Small intestine (tissue), 7 donors: ENCODE measurements around the gene SERINC2. TPM values are rescaled to one million over a fixed set of nuclear protein-coding genes. Genes with fewer than 3 reads are reported as not detected.

Source experiments
- DNase-seq, 2 donors: peaks; one replicate each; pipeline versions ENCODE4 v3.0.0 to v3.0.0-alpha.2; 2013
- FAIRE-seq: peaks from 2 replicates; lab custom pipeline; 2012; peaks lifted over from hg19 to GRCh38; lab: Jason Lieb, UNC
- H3K27ac ChIP-seq, 3 donors: one replicate each; pipeline ENCODE4 v1.5.1; 2013; ENCODE audit warnings: low read length in 2 of 3, mild to moderate bottlenecking in 2 of 3, control low read depth in 1 of 3, inconsistent platforms in 1 of 3, low read depth in 1 of 3, moderate library complexity in 1 of 3
- H3K27me3 ChIP-seq, 3 donors: one replicate each; pipeline ENCODE4 v1.6.1; 2013; ENCODE audit warnings: low read length in 3 of 3, inconsistent platforms in 1 of 3; ENCODE audit not compliant: control insufficient read depth in 3 of 3, insufficient read depth in 3 of 3
- H3K36me3 ChIP-seq, 3 donors: one replicate each; pipeline ENCODE4 v1.6.1; 2013; ENCODE audit warnings: low read length in 3 of 3, inconsistent platforms in 1 of 3, low read depth in 1 of 3, mild to moderate bottlenecking in 1 of 3, moderate library complexity in 1 of 3; ENCODE audit not compliant: control insufficient read depth in 3 of 3, insufficient read depth in 2 of 3
- H3K4me1 ChIP-seq, 3 donors: one replicate each; pipeline ENCODE4 v1.6.1; 2013; ENCODE audit warnings: low read length in 2 of 3, inconsistent platforms in 1 of 3, low read depth in 1 of 3, mild to moderate bottlenecking in 1 of 3, moderate library complexity in 1 of 3; ENCODE audit not compliant: control insufficient read depth in 3 of 3, insufficient read depth in 2 of 3
- H3K4me3 ChIP-seq, 3 donors: one replicate each; pipeline ENCODE4 v1.5.1; 2013; ENCODE audit warnings: low read length in 3 of 3, control low read depth in 1 of 3, inconsistent platforms in 1 of 3, low read depth in 1 of 3, mild to moderate bottlenecking in 1 of 3, moderate library complexity in 1 of 3
- H3K9me3 ChIP-seq, 2 donors: one replicate each; pipeline ENCODE4 v1.6.1; 2013; ENCODE audit warnings: low read depth in 1 of 2, low read length in 1 of 2; ENCODE audit not compliant: control insufficient read depth in 2 of 2, insufficient read depth in 1 of 2
- WGBS, 3 donors: extraction: QIAGEN DNeasy Blood & Tissue Kit; methylation state at CpG; one replicate each; pipeline ENCODE4 v1.1.7; 2013; 5-methylcytosine and 5-hydroxymethylcytosine counted together
- polyA plus RNA-seq, 4 donors: library from polyadenylated mRNA; stranded (reverse) in 3 of 4; unstranded in 1 of 4; fragments of 200-250 nt in 3 of 4; fragments of 120-200 nt in 1 of 4; gene quantifications; one replicate each; pipeline versions ENCODE4 v1.2.1 to v1.2.3, GENCODE V29; 2013
- donor health status: healthy with polysubstance abuse.
- donor health status: control.
- donor health status: control.
- donor health status: Bipolar disorder and iron deficiency.
- donor health status: healthy.

The SERINC2 gene
- polyA plus RNA-seq, 4 donors: 54.7 to 179 (median 102) TPM

DNA sequence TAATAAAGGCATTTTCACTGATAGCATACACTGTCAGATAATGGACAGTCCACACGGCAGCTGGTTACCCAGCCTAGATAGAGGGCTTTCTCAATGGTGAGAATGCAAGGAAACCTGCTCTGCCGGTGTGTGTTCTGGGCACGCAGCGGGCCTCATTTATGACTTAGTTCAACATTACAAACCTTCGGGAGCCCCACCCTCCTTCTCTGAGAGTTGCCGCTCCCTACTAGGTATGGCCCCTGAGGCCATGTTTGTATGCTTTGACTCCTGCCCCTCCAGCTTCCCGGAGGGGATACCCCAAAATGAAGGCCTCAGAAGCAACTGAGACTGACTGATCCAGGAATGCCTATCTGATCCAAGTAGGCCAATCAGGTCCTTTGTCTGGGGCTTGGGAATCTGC lies 22.9 kb upstream of the SERINC2 start:
- Histone ChIP-seq H3K27ac (peak overlapping the region in 2 of 3 donors; percentile 57 to 88), H3K4me3 (no peak overlapping the region), H3K4me1 (peaks cover 0 to 33% (median 3%) of the 10 kb centered on the region in 3 donors), H3K36me3 (no peaks in the 10 kb centered on the region), H3K27me3 (no peaks in the 10 kb centered on the region), H3K9me3 (no peaks in the 10 kb centered on the region)
- DNase-seq: peak; percentile 89 to 94
- 20 to 69% (median 43%) methylated on average over 6 to 7 of the region's 7 CpGs for WGBS, 3 donors
- FAIRE-seq: no peak

- H3K36me3 ChIP-seq: no peaks in the 10 kb centered on the region
- no peaks in the 10 kb centered on the region for H3K9me3 ChIP-seq
- FAIRE-seq (no peak), DNase-seq (no peak)
- H3K4me3 ChIP-seq: no peak overlapping the region
- no peak overlapping the region for H3K27ac ChIP-seq
- peaks cover 0 to 32% (median 5%) of the 10 kb centered on the region in 3 donors for H3K4me1 ChIP-seq
- H3K27me3 ChIP-seq: no peaks in the 10 kb centered on the region
Measured at GRCh38 chr1:31393463-31393862, 19.6 kb upstream of the SERINC2 start.

- peak overlapping the region in 2 of 3 donors; percentile 35 to 38 for H3K4me3 ChIP-seq
Measured at GRCh38 chr1:31394584-31395193, 18.3 kb upstream of the SERINC2 start.

DNA sequence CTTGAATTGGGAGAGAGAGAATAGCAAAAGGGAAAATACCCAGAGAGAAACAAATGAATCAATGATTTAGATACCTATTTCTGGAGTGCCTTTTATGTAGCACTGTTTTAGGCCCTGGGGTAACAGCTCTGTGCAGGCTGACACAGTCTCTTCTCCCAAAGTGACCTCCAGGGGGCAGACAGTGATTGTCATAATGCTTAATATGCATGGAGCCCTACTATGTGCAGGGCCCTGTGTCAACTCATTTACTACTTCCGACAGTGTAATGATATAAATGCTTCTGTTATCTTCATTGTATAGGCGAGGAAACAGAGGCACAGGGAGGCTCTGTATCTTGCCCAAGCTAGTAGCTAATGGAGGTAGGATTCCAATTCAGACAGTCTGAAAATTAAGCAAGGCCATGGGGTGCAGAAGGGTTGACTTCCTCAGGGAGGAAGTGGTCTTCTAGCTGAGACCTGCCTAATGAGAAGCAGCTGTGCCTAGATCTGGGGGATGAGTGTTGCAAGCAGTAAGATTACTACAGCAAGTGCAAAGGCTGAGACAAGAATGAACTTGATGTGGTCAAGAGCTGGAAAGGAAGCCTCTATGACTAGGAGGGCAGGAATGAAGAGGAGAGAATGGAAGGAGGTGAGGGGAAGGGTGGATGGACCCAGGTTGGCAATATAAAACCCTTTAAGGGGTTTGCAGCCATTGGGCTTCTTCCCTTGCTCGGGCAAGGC lies 16.2 kb upstream of the SERINC2 start:
- Histone ChIP-seq H3K27me3 (no peaks in the 10 kb centered on the region), H3K9me3 (no peaks in the 10 kb centered on the region), H3K4me1 (peaks cover 0 to 8% (median 1%) of the 10 kb centered on the region in 3 donors), H3K4me3 (no peak overlapping the region), H3K36me3 (no peaks in the 10 kb centered on the region), H3K27ac (no peak overlapping the region)
- no peak for FAIRE-seq
- 90 to 97% (median 92%) methylated on average over 3 of the region's 3 CpGs for WGBS, 3 donors
- no peak for DNase-seq

More at GRCh38 chr1:31394584-31395193, 18.3 kb upstream of the SERINC2 start:
- 1 to 3% (median 2%) methylated on average over 36 of the region's 36 CpGs for WGBS, 3 donors
- FAIRE-seq: no peak
- no peaks in the 10 kb centered on the region for H3K36me3 ChIP-seq
- H3K27ac ChIP-seq: peak overlapping the region in 1 of 3 donors; percentile 19
- no peaks in the 10 kb centered on the region for H3K27me3 ChIP-seq
- H3K4me1 ChIP-seq: peaks cover 0 to 25% (median 5%) of the 10 kb centered on the region in 3 donors
- DNase-seq: peak; percentile 90 to 94
- no peaks in the 10 kb centered on the region for H3K9me3 ChIP-seq

DNA sequence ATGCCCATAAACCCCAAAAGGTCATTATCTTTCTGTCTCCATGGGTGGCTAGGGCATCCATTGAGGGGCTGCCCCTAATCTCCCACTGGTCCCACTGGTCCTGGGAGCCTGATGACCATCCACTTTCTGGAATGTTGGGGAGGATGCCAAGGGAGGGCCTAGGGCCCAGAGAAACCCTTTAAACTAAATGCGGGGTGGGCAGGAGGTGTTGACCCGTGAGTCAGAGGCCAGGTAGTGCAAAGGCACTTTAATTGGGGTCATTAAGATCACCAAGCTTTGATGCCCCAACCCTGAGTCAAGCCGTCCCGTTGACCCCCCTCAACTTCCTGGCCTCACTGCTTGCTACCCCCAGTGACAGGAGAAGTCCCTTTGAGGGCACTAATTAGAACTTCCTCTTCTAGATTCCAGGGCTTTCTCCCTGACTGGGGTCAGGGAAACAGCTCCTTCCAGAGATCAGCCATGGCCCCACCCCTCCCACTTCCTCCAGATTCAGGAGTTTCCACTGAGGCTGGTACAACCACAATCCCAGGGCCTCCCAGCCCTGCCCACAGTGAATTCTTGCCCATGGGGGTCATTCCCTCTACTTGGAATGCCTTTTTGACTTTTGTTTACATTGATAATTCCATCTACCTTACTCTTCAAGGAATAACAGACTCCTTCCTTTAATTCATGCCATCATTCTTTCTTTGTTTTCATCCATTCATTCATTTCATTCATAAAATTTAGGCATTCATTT lies 15.5 kb upstream of the SERINC2 start:
- FAIRE-seq (no peak), DNase-seq (no peak)
- Histone ChIP-seq H3K4me3 (no peak overlapping the region), H3K27me3 (no peaks in the 10 kb centered on the region), H3K36me3 (no peaks in the 10 kb centered on the region), H3K27ac (no peak overlapping the region), H3K9me3 (no peaks in the 10 kb centered on the region), H3K4me1 (peaks cover 0 to 8% (median 1%) of the 10 kb centered on the region in 3 donors)
- 51 to 66% (median 65%) methylated on average over 4 of the region's 4 CpGs for WGBS, 3 donors

DNA sequence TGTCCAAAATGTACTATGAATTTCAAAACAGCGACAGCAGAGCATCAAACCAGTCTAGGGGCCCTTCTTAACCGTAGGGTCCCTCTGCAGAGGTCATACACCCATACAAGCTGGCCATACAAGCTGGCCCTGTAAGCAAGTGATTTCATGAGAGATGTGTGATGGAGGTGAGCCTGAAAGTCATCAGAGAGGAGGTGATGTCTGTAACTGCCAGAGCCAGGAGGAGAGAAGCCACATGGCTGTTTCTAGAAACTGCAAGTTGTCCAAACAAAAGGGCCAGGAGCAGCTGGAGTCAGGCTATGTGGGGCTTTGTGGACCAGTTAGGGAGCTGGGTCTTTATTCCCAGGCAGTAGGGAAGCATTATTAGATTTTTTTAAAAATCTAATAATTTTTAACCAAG lies 14.8 kb upstream of the SERINC2 start:
- Histone ChIP-seq H3K27me3 (no peaks in the 10 kb centered on the region), H3K36me3 (no peaks in the 10 kb centered on the region), H3K27ac (no peak overlapping the region), H3K9me3 (no peaks in the 10 kb centered on the region), H3K4me3 (no peak overlapping the region), H3K4me1 (peaks cover 0 to 8% (median 1%) of the 10 kb centered on the region in 3 donors)
- no peak for DNase-seq
- no peak for FAIRE-seq
- WGBS, 3 donors: 85 to 88% (median 87%) methylated on average over 2 of the region's 2 CpGs

GRCh38 chr1:31399976-31400375 lies 13.0 kb upstream of the SERINC2 start:
- H3K4me3 ChIP-seq: no peak overlapping the region
- no peaks in the 10 kb centered on the region for H3K9me3 ChIP-seq
- no peaks in the 10 kb centered on the region for H3K36me3 ChIP-seq
- H3K4me1 ChIP-seq: peaks cover 0 to 1% (median 0%) of the 10 kb centered on the region in 3 donors
- no peak for DNase-seq
- 45 to 55% (median 46%) methylated on average over 3 of the region's 3 CpGs for WGBS, 3 donors
- no peak for FAIRE-seq
- no peaks in the 10 kb centered on the region for H3K27me3 ChIP-seq
- no peak overlapping the region for H3K27ac ChIP-seq

DNA sequence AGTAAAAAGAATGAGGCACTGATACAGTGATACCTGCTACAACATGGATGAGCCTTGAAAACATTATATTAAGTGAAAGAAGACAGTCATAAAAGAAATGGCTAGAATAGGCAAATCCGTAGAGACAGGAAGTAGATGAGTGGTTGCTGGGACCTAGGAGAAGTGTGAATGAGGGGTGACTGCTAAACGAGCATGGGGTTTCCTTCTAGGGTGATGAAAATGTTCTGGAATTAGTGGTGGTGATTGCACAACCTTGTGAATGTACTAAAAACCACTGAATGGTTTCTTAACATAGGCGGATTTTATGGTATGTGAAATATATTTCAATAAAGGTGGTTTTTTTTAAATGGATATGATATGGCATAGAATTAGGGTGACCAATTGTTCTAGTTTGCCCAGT lies 12.6 kb upstream of the SERINC2 start:
- no peak overlapping the region for H3K4me3 ChIP-seq
- H3K27me3 ChIP-seq: no peaks in the 10 kb centered on the region
- WGBS, 3 donors: 51 to 76% (median 60%) methylated on average over 3 of the region's 3 CpGs

More for the DNA sequence above, 12.6 kb upstream of the SERINC2 start:
- Histone ChIP-seq H3K9me3 (no peaks in the 10 kb centered on the region), H3K36me3 (no peaks in the 10 kb centered on the region), H3K4me1 (peaks cover 0 to under 1% (median 0%) of the 10 kb centered on the region in 3 donors), H3K27ac (no peak overlapping the region)
- DNase-seq (no peak), FAIRE-seq (no peak)
